Measurements from ENCODE around the gene TNFRSF8. TPM values are rescaled to one million over a fixed set of nuclear protein-coding genes. Genes with fewer than 3 reads are reported as not detected.
A peak's percentile ranks its signal among the peaks of the same experiment; 100 is the strongest.

Gene TNFRSF8
- total RNA-seq, 2 donors from 2014 or later: 0.32 to 4.7 TPM

GRCh38 chr1:12016182-12016581, 46.9 kb upstream of the TNFRSF8 start:
- Histone ChIP-seq H3K27ac (no peak overlapping the region), H3K36me3 (peaks cover 0 to 8% of the 10 kb centered on the region in 2 donors), H3K4me3 (no peak overlapping the region), H3K9me3 (no peaks in the 10 kb centered on the region), H3K4me1 (replicated peaks) (no peaks in the 10 kb centered on the region), H3K27me3 (replicated peaks; ENCODE audit: insufficient read depth) (no peaks in the 10 kb centered on the region)
- intact Hi-C loops (cut with DNase I): loop anchor here (10.0 kb wide), 1 partner anchor 111 kb away; no protein-coding TSS in a partner anchor
- DNase-seq (ENCODE audit: low spot score): no peak
- WGBS: 83% methylated on average over 3 of the region's 3 CpGs
- no peak for TF ChIP-seq POLR2AphosphoS5 (IDR thresholded peaks at IDR 0.05)
- TF ChIP-seq, protein P1, sequence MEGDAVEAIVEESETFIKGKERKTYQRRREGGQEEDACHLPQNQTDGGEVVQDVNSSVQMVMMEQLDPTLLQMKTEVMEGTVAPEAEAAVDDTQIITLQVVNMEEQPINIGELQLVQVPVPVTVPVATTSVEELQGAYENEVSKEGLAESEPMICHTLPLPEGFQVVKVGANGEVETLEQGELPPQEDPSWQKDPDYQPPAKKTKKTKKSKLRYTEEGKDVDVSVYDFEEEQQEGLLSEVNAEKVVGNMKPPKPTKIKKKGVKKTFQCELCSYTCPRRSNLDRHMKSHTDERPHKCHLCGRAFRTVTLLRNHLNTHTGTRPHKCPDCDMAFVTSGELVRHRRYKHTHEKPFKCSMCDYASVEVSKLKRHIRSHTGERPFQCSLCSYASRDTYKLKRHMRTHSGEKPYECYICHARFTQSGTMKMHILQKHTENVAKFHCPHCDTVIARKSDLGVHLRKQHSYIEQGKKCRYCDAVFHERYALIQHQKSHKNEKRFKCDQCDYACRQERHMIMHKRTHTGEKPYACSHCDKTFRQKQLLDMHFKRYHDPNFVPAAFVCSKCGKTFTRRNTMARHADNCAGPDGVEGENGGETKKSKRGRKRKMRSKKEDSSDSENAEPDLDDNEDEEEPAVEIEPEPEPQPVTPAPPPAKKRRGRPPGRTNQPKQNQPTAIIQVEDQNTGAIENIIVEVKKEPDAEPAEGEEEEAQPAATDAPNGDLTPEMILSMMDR (IDR thresholded peaks at IDR 0.05): no peak
- TF ChIP-seq POLR2A (IDR thresholded peaks at IDR 0.05): no peak

GRCh38 chr1:12019858-12020509, 43.1 kb upstream of the TNFRSF8 start:
- Histone ChIP-seq H3K4me3 (peak overlapping the region; percentile 85 to 93), H3K36me3 (peaks cover 0 to 2% of the 10 kb centered on the region in 2 donors), H3K4me1 (replicated peaks) (no peaks in the 10 kb centered on the region), H3K9me3 (no peaks in the 10 kb centered on the region), H3K27ac (peak overlapping the region; percentile 61 to 71), H3K27me3 (replicated peaks; ENCODE audit: insufficient read depth) (no peaks in the 10 kb centered on the region)
- 8% methylated on average over 12 of the region's 12 CpGs for WGBS
- TF ChIP-seq, protein P1 (IDR thresholded peaks at IDR 0.05): no peak
- TF ChIP-seq POLR2AphosphoS5 (IDR thresholded peaks at IDR 0.05) (no peak), POLR2A (IDR thresholded peaks at IDR 0.05) (no peak)
- no peak for DNase-seq (ENCODE audit: low spot score)
- intact Hi-C loops (cut with DNase I): loop anchor here (10.0 kb wide), 1 partner anchor 115 kb away; no protein-coding TSS in a partner anchor

DNA sequence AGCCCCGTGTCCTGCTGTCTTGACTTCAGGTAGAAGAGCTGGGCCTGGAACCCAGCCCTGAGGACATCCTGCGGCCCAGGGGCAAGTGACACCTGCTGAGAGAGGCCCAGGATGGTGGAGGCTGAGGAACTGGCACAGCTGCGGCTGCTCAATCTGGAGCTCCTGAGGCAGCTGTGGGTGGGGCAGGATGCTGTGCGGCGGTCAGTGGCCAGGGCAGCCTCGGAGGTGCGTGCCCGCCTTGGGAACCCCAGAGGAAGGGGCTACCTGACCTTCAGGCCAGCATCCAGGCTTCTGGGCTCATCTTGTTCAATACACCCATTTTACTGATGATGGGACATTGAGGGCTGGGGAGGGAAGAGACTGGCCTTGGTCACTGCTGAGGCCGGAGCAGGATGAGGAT, 41.5 kb upstream of the TNFRSF8 start:
- Histone ChIP-seq H3K36me3 (peaks cover 0 to 2% of the 10 kb centered on the region in 2 donors), H3K9me3 (no peaks in the 10 kb centered on the region), H3K4me3 (no peak overlapping the region), H3K4me1 (replicated peaks) (no peaks in the 10 kb centered on the region), H3K27me3 (replicated peaks; ENCODE audit: insufficient read depth) (no peaks in the 10 kb centered on the region), H3K27ac (no peak overlapping the region)
- TF ChIP-seq POLR2AphosphoS5 (IDR thresholded peaks at IDR 0.05) (no peak), POLR2A (IDR thresholded peaks at IDR 0.05) (no peak)
- TF ChIP-seq, protein P1 (IDR thresholded peaks at IDR 0.05): no peak
- intact Hi-C loops (cut with DNase I): no loop called here
- DNase-seq (ENCODE audit: low spot score): no peak
- WGBS: 91% methylated on average over 8 of the region's 9 CpGs

DNA sequence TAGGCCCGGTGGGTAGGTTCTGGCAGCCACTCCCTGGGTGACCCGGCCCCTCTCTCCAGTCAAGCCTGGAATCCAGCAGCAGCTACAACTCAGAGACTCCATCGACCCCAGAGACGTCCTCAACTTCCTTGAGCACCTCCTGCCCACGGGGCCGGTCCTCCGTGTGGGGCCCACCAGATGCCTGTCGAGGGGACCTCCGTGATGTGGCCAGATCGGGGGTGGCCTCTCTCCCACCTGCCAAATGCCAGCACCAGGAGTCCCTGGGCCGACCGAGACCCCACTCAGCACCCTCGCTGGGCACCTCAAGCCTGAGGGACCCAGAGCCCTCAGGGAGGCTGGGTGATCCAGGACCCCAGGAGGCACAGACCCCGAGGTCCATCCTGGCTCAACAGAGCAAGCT, 41.1 kb upstream of the TNFRSF8 start:
- peaks cover 0 to 2% of the 10 kb centered on the region in 2 donors for H3K36me3 ChIP-seq
- H3K4me1 ChIP-seq (replicated peaks): no peaks in the 10 kb centered on the region
- no peaks in the 10 kb centered on the region for H3K9me3 ChIP-seq
- WGBS: 97% methylated on average over 10 of the region's 14 CpGs
- H3K27ac ChIP-seq: no peak overlapping the region
- no peak for DNase-seq (ENCODE audit: low spot score)
- H3K27me3 ChIP-seq (replicated peaks; ENCODE audit: insufficient read depth): no peaks in the 10 kb centered on the region
- no peak overlapping the region for H3K4me3 ChIP-seq
- no peak for TF ChIP-seq POLR2A (IDR thresholded peaks at IDR 0.05)
- no peak for TF ChIP-seq POLR2AphosphoS5 (IDR thresholded peaks at IDR 0.05)
- TF ChIP-seq, protein P1 (IDR thresholded peaks at IDR 0.05): no peak
- intact Hi-C loops (cut with DNase I): no loop called here

- Histone ChIP-seq H3K4me3 (no peak overlapping the region), H3K27ac (no peak overlapping the region), H3K9me3 (no peaks in the 10 kb centered on the region), H3K4me1 (replicated peaks) (no peaks in the 10 kb centered on the region), H3K36me3 (peaks cover 2 to 6% of the 10 kb centered on the region in 2 donors), H3K27me3 (replicated peaks; ENCODE audit: insufficient read depth) (no peaks in the 10 kb centered on the region)
- no peak for DNase-seq (ENCODE audit: low spot score)
- intact Hi-C loops (cut with DNase I): no loop called here
- WGBS: 88% methylated on average over 10 of the region's 10 CpGs
- TF ChIP-seq, protein P1 (IDR thresholded peaks at IDR 0.05): no peak
- TF ChIP-seq POLR2A (IDR thresholded peaks at IDR 0.05) (no peak), POLR2AphosphoS5 (IDR thresholded peaks at IDR 0.05) (no peak)
These were observed 36.5 kb upstream of the TNFRSF8 start for GRCh38 chr1:12026586-12026985.
